Stimulated activated CD4-positive, alpha-beta T cell treated with anti-CD3 and anti-CD28 coated beads, Interleukin-1b, Interleukin-23, amount 100 ng/mL, for 4 hours (primary cell): ENCODE results near the gene FBXO31.

ENCODE experiments used
- DNase-seq, 2 donors: peaks; one replicate each; pipeline ENCODE4 v3.0.0-alpha.2; 2020; ENCODE audit warnings: low read depth in 2 of 2

Gene FBXO31, protein sequence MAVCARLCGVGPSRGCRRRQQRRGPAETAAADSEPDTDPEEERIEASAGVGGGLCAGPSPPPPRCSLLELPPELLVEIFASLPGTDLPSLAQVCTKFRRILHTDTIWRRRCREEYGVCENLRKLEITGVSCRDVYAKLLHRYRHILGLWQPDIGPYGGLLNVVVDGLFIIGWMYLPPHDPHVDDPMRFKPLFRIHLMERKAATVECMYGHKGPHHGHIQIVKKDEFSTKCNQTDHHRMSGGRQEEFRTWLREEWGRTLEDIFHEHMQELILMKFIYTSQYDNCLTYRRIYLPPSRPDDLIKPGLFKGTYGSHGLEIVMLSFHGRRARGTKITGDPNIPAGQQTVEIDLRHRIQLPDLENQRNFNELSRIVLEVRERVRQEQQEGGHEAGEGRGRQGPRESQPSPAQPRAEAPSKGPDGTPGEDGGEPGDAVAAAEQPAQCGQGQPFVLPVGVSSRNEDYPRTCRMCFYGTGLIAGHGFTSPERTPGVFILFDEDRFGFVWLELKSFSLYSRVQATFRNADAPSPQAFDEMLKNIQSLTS

DNA sequence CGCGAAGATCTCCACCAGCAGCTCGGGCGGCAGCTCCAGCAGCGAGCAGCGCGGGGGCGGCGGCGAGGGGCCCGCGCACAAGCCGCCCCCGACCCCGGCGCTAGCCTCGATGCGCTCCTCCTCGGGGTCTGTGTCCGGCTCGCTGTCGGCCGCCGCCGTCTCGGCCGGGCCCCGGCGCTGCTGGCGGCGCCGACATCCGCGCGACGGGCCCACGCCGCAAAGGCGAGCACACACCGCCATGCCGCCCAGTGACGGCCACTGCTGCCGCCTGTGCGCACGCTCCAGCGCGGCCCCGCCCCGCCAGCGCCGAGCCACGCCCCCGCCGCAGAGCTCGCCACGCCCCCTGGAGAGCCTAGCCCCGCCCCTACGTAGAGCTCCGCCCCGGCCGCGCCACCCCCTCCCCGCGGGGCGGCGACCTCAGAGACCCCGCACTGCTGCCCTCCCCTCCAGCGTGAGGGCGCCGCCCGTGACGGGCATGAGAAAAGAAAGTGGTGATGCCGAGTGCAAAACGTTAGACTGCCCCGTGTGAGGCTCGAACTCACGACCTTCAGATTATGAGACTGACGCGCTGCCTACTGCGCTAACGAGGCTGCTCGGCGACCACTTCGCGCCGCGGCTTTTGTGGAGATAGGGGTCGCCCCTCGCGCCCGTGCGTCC lies at the start of gene FBXO31:
FBXO31 (minus strand) TSS at position 272 of the 657 bp plus-strand sequence; CDS start at position 240, 32 bp downstream.
- peak; percentile 90 to 93 for DNase-seq

DNA sequence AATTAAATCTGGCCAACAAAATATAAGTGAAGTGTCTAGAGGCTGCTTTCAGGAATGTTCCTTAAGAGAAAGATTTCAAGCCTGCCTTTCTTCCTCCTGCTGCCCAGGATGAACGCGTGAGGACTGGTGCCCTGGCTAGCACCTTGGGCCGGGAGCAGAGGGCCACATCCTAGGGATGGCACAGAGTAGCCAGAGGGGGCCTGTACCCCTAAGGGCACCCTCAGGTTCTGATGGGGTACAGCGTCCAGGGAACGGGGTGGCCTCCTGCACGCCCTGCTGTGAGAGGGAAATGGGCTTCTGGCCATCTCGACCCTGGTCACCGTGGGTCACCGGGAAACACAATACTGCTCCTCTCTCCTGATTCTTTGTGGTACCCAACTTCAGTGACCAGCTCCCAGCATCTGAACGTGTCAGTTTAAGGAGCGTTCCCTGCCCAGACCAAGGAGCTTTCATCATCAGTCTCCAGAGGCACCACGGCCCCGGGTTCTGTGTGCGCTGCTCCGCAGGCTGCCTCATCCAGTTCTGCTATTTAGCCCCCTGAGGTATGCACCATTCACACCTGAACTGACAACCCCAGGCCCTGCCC lies 48.8 kb upstream of the FBXO31 start:
- DNase-seq, result no peak

DNA sequence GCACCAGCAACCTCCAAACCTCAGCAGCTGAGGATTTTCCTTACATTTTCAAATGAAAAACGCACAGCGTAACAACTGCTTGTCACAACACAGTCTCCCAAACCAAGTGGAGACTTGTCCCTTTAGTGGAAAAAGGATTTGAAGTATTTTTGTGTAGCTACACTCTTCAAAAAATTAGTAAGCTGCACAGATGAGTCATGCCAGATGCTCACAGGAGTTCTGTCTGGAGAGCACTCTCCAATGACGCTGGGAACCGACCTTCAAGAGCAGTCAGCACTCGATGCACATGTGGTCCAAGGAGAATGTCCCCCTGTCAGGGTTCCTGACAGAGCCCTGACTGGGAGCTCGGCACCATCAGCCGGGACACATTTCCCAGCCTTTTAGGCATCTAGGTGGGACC lies 48.4 kb upstream of the FBXO31 start:
- no peak for DNase-seq

DNA sequence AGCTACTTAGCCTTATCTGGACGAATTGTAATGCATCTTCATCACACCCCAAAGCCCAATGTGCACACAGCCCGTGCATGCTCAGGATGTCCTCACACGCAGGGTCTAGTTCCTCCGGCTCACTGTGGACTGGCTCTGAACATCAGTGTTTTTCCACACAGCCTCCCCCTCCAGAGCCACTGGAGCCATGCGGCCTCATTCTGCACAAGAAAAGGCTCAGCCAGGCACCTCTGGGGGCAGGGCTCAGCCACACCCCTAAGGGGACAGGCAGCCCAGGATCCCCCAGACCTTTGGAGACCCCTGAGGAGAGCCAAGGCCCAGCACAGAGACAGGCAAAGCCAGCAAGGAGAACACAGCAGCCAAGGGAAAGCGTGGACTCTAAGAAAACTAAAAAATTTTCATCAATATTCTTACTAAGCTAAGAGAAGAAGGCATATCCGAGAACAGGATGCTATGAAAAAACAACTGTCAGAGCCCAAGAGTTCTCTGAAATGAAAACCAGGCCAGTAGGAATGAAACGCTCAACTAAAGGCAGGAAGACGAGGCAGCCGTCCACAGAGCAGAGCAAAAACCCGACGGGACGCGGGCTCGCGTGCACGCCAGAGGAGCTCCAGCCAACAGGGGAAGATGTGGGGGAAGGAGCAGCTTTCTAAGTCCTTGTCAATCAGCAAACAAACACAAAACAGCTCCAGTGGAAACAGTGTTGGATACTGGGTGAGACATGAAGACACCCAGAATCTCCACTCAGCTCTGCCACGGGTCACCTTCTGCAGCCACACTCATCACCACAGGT lies 43.0 kb upstream of the FBXO31 start:
- no peak for DNase-seq

DNA sequence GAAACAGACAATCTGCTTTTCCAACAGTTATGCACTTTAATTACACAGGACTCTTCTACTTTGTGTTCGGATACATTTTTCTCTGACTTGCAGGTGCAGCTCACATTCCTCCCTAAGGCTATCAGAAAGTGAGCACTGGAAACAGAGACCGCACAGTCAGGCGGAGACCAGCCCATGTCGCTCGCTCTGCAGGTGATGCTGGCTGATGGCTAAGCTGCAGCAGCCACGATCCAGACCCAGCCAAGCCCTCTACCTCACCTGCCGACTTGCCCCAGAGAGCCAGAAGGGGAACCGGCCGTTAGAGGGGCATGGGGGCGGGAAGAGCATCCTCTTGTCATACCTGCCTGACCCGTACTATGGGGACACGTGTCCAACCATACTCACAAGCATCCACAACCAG lies 42.4 kb upstream of the FBXO31 start:
- no peak for DNase-seq

DNA sequence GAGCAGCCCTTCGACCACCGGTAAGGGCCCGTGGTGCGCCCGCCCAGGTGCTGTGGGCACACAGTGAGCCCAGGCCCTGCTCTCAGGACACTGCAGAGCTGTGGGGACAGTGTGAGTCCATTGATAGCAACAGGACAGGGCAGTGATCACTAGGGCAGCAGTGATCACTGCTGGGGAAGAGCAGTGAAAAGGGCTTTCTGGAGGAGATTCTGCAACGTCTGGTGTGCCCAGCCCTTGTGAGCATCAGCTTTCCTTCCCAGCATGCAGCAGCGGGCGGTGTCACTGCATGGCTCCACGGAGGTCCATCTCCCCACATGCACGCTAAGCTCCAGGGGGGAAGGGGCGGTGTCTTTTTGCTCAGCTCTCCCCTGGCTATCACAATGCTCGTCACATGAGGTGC lies 40.7 kb upstream of the FBXO31 start:
- no peak for DNase-seq

DNA sequence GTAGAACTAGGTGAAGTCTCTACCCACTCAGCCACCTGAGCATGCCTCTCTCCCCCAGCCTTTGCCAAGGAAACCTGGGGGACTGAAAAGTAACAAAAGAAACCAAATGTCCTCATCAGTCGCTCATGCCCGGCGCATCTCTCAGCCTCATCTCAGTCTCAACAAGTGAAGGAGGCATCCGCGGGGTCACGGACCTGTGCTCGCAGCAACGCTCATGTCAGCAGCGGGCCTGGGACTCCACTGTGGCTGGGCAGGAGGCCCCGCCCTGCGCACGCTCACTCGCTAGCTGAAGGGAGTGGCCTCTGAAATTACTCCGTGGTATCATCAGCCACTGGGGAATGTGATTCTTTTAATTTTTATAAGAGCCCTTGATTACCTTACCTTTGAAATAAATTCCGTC lies 39.9 kb upstream of the FBXO31 start:
- DNase-seq, result no peak

DNA sequence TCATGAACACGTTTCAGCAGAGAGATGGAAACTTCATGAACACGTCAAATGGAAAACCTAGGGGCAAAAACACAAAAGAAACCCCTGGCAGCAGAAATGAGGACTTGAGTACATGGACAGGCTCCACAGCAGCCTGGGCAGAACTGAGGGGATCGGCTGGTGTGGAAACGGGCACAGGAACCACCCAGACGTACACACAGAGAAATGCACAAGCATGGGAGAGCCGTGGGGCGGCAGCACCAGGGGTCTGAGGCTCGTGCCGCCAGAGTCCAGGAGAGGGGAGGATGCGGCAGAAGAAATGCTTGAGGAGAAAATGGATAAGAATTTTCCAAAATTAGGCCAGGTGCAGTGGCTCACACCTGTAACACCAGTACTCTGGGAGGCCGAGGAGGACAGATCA lies 38.5 kb upstream of the FBXO31 start:
- DNase-seq, result no peak

DNA sequence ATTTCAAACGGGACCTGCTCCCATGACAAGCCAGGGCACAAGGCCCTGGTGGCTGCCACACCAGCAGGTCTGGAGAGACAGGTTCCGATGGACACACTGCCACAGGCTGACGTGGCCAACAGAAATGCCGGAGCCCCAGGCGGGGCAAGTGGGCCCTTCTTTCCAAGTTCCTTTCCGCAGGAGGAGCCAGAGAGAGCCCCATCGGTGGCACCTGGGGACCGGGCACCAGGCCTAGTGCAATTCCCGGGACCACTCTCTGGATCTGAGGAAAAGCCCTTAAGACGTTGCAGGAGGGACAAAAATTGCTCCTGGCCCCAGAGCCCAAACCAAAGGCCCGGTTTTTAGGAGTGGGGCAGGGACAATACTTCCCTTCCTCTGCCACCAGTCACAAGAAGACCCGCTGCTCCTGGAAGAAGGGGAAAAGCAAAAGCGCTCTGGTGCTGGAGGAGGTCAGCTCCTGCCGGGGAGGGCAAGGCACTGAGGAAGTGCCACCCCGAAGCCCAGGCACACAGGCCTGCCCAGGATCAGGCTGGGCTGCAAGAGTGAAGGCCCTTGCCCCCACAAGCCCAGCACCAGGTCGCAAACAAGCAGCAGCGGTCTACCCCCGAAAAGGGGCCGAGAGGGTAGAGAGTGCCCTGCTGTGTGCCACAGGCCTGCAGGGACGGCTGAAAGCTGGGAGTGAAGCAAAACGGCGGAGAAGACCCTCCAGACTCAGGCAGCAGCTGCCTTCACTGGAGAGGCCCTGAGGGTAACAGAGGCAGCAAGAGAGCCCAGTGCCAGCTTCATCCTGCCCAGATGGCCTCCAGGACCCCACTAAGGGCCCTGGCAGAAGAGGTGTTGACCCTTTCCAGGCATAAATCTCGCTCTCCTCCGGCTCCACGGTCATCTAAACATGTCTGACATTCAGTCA lies 37.7 kb upstream of the FBXO31 start:
- DNase-seq, result no peak

DNA sequence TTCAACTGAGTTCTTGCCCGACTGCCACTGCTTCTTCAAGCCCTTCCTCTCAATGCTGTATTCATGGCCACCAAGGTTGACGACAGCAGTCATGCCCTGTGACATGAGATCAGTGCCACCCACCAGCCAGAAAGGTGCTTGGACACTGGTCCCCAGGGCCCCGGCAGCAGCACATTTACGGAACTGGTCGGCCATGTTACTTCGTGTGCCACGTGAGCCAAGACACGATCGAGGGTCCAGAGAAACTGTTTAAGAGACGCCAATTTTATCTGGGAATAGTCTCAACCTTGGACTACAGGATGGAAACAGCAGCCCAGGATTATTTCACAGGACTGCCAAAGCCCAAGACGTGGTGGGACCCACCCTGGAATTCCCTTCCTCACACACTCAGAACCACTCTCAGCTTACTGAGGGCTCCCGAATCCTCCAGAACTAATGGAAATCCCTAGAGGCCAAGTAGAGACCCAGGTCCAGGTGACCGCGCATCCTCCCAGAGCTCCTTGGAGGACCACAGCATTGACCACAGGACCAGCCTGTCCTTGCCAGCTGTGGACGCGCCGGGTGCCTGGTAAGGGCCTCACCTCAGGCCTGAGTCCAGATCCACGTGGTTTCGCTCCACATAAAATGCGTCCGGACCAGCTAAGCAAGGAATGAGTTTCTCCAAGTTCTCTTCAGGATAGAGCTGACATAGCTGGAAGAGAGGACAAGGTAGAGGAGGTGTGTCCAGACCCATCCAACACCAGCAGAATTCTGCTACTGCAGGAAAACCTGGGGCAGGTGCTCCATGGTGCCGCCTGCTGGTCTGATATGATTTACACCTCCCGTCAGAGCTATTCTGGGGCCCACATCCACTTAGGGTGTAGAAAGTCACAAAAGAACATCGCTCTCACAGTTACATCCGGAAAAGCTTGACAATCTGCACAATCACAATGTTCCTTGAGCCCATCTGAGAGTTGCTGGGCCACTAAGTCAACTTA lies 36.7 kb upstream of the FBXO31 start:
- no peak for DNase-seq

DNA sequence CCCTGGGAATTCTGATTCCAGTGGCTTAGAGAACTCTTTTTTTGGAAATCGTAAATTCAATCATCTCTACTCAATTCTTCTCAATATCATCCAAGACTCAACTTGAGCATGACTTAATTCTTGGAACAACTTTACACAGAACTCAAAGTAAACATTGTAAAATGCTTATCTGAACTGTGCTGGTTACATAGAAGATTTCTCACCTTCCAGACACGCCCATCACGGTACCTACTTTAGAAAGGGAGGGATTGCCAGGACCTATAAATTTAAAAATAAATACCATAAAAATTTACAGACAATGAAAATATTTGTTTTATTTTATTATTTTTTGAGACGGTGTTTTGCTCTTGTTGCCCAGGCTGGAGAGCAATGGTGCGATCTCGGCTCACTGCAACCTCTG lies 35.1 kb upstream of the FBXO31 start:
- no peak for DNase-seq

DNA sequence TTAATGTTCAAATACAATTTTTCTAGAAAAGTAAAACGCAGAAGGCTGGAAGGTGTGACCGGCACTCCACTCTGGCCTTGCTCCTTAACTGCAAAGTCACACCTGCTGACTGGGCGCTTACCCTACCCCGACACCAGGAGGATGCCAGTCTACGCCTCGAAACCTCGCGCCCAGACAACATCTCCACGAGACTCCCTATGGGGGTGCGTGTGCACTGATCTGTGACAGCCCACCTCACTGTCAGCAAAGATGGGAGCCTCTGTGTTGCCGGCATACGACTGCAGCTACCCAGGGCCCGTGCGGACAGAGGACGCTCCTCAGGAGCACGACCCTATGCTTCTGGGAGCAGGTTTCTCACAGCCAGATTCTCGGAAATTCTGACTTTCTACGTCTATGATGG lies 34.6 kb upstream of the FBXO31 start:
- DNase-seq, result no peak

DNA sequence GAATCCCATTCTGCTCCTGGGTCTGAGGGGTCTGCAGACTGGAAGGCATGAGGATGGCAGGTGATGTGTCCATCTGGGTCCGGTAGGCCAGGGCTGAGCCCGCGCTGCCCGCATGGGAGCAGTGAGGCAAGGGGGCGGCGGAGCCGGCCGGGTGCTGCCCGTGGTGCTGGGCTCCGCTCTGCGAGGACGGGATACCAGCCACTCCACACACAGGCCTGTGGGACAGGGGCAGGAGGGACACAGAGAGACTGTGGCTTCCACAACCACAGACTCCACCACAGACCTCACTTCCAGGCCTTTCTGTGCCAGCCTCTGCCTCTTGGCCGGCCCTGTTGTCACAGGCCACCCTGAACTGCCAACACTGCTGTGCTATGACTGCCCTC lies 33.9 kb upstream of the FBXO31 start:
- DNase-seq, result no peak

DNA sequence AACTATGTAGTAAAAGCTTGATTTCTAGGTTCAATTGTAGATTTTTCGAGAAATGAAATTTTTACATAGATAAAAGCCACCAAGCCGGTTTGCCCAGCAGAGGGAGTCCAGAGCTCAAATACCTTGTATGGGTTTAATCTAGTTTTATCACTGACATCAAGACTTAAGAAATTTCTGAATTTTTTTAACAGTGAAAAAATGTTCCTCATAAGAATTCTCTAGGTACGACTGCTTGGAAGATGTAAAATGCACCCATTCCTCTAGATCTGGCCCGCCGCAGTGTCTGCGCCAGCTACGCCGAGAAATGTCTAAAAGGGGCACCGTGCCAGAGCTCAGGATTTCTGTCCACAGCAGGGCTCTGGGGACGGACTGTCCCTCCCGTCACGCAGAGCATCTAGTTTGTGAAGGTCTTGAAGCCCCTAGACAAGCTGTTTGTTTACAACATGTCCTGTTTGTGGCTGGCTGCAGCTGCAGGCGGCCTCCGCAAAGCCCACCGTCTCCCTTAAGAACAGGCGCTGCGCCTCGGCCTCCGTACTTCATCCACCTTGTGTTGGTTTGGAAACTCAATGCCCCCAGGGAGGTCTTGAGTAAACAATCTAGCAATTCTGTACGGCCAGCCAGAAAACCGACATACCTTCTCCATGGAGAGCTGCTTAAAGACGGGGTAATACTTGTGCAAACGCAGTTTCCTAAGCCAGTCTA lies 33.4 kb upstream of the FBXO31 start:
- no peak for DNase-seq

DNA sequence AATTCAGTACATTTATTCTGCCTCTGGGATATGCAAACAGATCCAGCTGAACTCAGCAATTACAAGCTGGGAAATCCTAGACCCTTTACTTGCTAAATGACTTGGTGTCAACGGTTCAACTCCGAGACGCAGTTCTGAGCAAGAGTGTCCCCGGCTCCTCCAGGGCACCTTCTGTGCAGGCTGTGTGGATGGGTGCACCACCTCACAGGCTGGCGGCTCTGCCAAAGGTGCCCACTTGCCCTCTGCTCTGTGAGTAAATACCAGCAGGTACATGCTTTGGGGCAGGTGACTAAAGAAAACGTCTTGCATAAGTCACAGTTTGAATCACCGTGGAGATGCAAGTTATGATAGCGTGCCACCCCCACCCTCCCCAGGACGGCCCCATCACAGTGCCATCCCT lies 31.9 kb upstream of the FBXO31 start:
- no peak for DNase-seq

DNA sequence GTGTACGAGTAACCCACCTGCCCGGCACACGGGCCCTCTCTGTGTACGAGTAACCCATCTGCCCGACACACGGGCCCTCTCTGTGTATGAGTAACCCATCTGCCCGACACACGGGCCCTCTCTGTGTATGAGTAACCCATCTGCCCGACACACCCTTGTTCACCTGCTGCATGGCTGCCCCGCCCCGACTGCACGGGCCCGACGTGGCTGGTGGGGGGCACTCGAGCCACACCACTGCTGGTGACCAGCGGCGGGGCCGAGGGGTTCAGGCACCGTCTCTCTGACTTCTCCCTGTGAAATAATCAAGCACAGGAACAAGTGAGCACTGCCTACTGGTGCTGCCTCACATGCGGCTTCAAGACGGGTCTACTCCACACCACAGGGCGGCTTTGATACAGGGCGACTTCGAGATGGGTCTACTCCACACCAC lies 30.7 kb upstream of the FBXO31 start:
- DNase-seq, result no peak

DNA sequence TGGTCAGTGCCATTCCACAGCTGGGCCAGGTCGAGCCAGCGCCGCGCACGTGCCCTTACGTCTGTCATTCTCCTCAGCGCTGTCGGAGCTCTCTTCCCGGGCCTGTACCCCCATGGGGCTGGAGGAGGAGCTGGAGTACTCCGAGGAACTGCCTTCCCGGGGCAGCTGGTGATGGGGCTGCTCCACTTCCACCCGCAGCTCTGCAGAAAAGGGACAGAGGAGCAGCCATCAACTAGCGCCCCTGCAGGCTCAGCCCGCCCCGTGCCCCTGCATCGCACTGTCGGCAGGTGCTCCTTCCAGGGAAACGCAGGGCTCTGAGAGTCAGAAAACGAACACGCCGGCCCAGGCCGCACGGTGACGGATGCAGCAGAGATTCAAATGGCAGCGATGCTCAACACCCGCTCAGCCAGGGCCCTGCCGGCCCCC lies 29.4 kb upstream of the FBXO31 start:
- DNase-seq, result no peak

DNA sequence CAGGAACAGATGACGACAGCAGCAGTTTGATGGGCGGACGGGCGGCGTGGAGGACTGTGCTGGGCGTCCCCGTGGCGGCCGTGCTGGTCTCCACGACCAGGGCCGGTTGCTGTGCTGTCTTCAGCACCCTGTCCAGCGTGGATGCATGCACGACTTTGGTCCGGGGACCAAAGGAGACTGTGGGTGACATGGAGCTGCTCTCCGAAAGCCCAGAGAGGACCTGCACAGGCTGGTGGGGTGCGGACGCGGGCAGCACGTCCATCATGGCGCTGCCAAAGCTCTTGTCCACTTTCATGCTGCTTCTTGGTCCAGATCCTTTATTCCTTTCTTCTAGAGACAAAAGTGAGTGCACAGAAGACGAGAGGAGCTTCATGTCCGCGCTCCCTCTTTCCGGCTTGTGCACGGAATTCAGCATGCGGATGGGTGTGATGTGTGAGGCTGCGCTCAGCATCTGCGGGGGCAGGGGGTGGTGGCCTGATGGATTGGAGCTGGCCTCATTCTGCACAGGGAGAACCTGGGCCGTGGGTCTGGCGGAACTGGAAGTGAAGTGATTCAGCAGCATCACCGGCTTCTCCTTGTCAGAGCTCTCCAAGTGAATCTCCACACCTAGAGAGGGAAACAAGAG lies 28.9 kb upstream of the FBXO31 start:
- DNase-seq, result no peak
